GM12878 (cell line): ENCODE measurements around the gene FOXD2. TPM values are rescaled to one million over a fixed set of nuclear protein-coding genes. Genes with fewer than 3 reads are reported as not detected.

ENCODE experiments used
- ATAC-seq: fragments of 200-7000 bp; cut with Tn5 transposase; 3 replicates; pipeline ENCODE4 v1.9.1; 2020; ENCODE audit warnings: mild to moderate bottlenecking, moderate library complexity
- BruUV-seq: library from RNA; stranded (reverse); fragments of 400-500 nt; replicated peaks from 2 replicates; lab custom pipeline; 2021; lab: Mats Ljungman, UMichigan
- CTCF ChIA-PET: fragments of 300-600 bp; sonication (Branson Sonifier 250); formaldehyde crosslinking; extraction: SDS; loops from one replicate; lab custom pipeline; 2021; ENCODE audit warnings: inconsistent platforms; lab: Yijun Ruan, JAX
- POLR2A ChIA-PET: fragments of 350-600 bp; formaldehyde crosslinking; extraction: SDS; loops from one replicate; lab custom pipeline; 2021; ENCODE audit warnings: inconsistent platforms; lab: Charles Lee
- RAD21 ChIA-PET: fragments of 300-600 bp; sonication (Branson Sonifier 250); formaldehyde crosslinking; loops from one replicate; lab custom pipeline; 2023; ENCODE audit warnings: antibody characterized with exemption; ENCODE audit not compliant: unreplicated experiment; lab: Charles Lee
- SMC1A ChIA-PET: fragments of 300-600 bp; sonication (Branson Sonifier 250); formaldehyde crosslinking; loops from one replicate; lab custom pipeline; 2023; ENCODE audit not compliant: unreplicated experiment, uncharacterized antibody; lab: Charles Lee
- DNase-seq: peaks from one replicate; pipeline ENCODE4 v3.0.0-alpha.2; 2011; ENCODE audit warnings: low read depth, low spot score
- FAIRE-seq: peaks from 3 replicates; lab custom pipeline; 2011; peaks lifted over from hg19 to GRCh38; lab: Jason Lieb, UNC
- H2AFZ ChIP-seq: 2 replicates; pipeline ENCODE4 v1.6.0; 2011; ENCODE audit warnings: low read depth, low read length, control low read depth; ENCODE audit not compliant: control insufficient read depth
- H3K27ac ChIP-seq: 2 replicates; pipeline ENCODE4 v1.5.1; 2011; ENCODE audit warnings: control low read depth; ENCODE audit not compliant: control insufficient read depth, insufficient read depth
- H3K27me3 ChIP-seq, 2 experiments: replicated peaks in 1 of 2; 2 replicates each; pipeline versions ENCODE4 v1.6.0 to v1.6.1; 2011; ENCODE audit warnings: low read length in 1 of 2; ENCODE audit not compliant: control insufficient read depth in 2 of 2, insufficient read depth in 2 of 2
- H3K36me3 ChIP-seq, 2 experiments: 2 replicates each; pipeline ENCODE4 v1.5.1; 2011; ENCODE audit warnings: low read length in 1 of 2; ENCODE audit not compliant: control insufficient read depth in 2 of 2, insufficient read depth in 2 of 2
- H3K4me1 ChIP-seq: 2 replicates; pipeline ENCODE4 v1.6.1; 2011; ENCODE audit warnings: mild to moderate bottlenecking, low read length, moderate library complexity, mixed read lengths; ENCODE audit not compliant: control insufficient read depth, insufficient read depth
- H3K4me2 ChIP-seq: 2 replicates; pipeline ENCODE4 v1.6.0; 2011; ENCODE audit warnings: control low read depth; ENCODE audit not compliant: control insufficient read depth, insufficient read depth
- H3K4me3 ChIP-seq: fragments of 200-600 bp; sonication (generic); 2 replicates; pipeline ENCODE4 v1.5.1; 2016
- H3K79me2 ChIP-seq: 2 replicates; pipeline ENCODE4 v1.6.0; 2011; ENCODE audit warnings: low read length; ENCODE audit not compliant: control insufficient read depth, insufficient read depth
- H3K9ac ChIP-seq: 2 replicates; pipeline ENCODE4 v1.8.0; 2011; ENCODE audit warnings: low read length, control low read depth, mixed read lengths; ENCODE audit not compliant: control insufficient read depth, insufficient read depth
- H3K9me3 ChIP-seq: replicated peaks from 3 replicates; pipeline ENCODE4 v1.5.1; 2011; ENCODE audit warnings: mild to moderate bottlenecking, low read length; ENCODE audit not compliant: control insufficient read depth, insufficient read depth
- H4K20me1 ChIP-seq: 2 replicates; pipeline ENCODE4 v1.6.0; 2011; ENCODE audit not compliant: control insufficient read depth, insufficient read depth
- E2F8 ChIP-seq: fragments of 450-650 bp; IDR thresholded peaks from 2 replicates; pipeline ENCODE4 v1.6.1; 2018; ENCODE audit warnings: mild to moderate bottlenecking, low read depth, moderate library complexity; ENCODE audit not compliant: partially characterized antibody
- NRF1 ChIP-seq: conservative IDR thresholded peaks from 2 replicates; pipeline ENCODE4 v1.6.1; 2011; ENCODE audit warnings: mild to moderate bottlenecking, low read depth, low read length, improper control_type of control experiment
- PBX3 ChIP-seq: IDR thresholded peaks from 2 replicates; pipeline ENCODE4 v1.6.1; 2011; ENCODE audit warnings: mild to moderate bottlenecking, low read depth, low read length, moderate library complexity; ENCODE audit not compliant: insufficient replicate concordance
- WGBS: methylation state at CpG from one replicate; pipeline ENCODE4 v1.1.6; 2016; ENCODE audit warnings: low lambda C conversion rate; ENCODE audit not compliant: insufficient replicate concordance, insufficient coverage; ENCODE audit errors: missing lambda C conversion rate; 5-methylcytosine and 5-hydroxymethylcytosine counted together
- in situ Hi-C: fragments of 300-500 bp; cut with MboI; formaldehyde crosslinking; loops from 9 replicates; pipeline ENCODE4 v1.14.3; 2018; ENCODE audit warnings: mixed read lengths
- intact Hi-C: fragments of 100-400 bp; cut with micrococcal nuclease; formaldehyde crosslinking; loops from one replicate; pipeline ENCODE4 v1.14.2; 2022; ENCODE audit not compliant: unreplicated experiment
- polyA plus RNA-seq, 11 experiments: library from polyadenylated mRNA; depleted of rRNA in 4 of 11; unstranded in 6 of 11; stranded (reverse) in 5 of 11; fragments of >200 nt; fragmentation: Nextera tagmentation in 4 of 11; fragmentation: Illumina TruSeq in 1 of 11; extraction: Ambion mirVana in 4 of 11; extraction: Trizol in 1 of 11; gene quantifications; 1 replicate in 1 of 11; 2 replicates in 10 of 11; pipeline versions ENCODE4 v1.2.1 to v1.2.3, GENCODE V29; 2011 to 2016; ENCODE audit warnings: inconsistent platforms in 2 of 11, missing spikeins in 2 of 11, low read depth in 1 of 11
- total RNA-seq, 4 experiments: library from RNA; depleted of rRNA in 3 of 4; stranded (reverse); fragments of >200 nt in 3 of 4; fragmentation: Illumina TruSeq in 1 of 4; extraction: Trizol in 1 of 4; gene quantifications; 2 replicates each; pipeline versions ENCODE4 v1.2.1 to v1.2.3, GENCODE V29; 2013 to 2021

The FOXD2 gene
- total and polyA plus RNA-seq, 10 of the 15 experiments (the other 5 are each of a cell fraction or from before 2014, with no cell fraction given) = under 0.01 to 0.27 (median 0.04) TPM; not detected in 1

- TF ChIP-seq E2F8 = no peak
These were observed 21.3 kb upstream of the FOXD2 start (continued) for GRCh38 chr1:47416319-47417169.

GRCh38 chr1:47417170-47418044 lies 20.4 kb upstream of the FOXD2 start:
- ChIA-PET SMC1A (interaction anchor here (0.8 kb wide), 1 partner anchor 15 kb away, joined by 3 read pairs; no protein-coding TSS in a partner anchor), CTCF (interaction anchor here (0.7 to 1.2 kb wide), 3 partner anchors 14 to 28 kb away, joined by 3 to 5 read pairs (median 3); no protein-coding TSS in a partner anchor), RAD21 (no interaction called here), POLR2A (no interaction called here)
- no peak overlapping the region for H3K4me3 ChIP-seq
- in situ Hi-C loops = no loop called here
- H3K27ac ChIP-seq = no peak overlapping the region
- no peak overlapping the region for H3K4me2 ChIP-seq
- FAIRE-seq = no peak
- peaks cover 5% of the 10 kb centered on the region; the same call in 1 of the 2 replicates for H3K4me1 ChIP-seq
- no peaks in the 10 kb centered on the region for H3K9me3 ChIP-seq
- H4K20me1 ChIP-seq = no peaks in the 10 kb centered on the region
- intact Hi-C loops = no loop called here
- TF ChIP-seq PBX3 (no peak), NRF1 (no peak)
- no peak overlapping the region for H3K9ac ChIP-seq
- peaks cover 5 to 8% of the 10 kb centered on the region in 2 experiments; a peak in 3 of 4 replicates for H3K27me3 ChIP-seq
- no peaks in the 10 kb centered on the region for H3K36me3 ChIP-seq
- WGBS = 73% methylated on average over 28 of the region's 39 CpGs
- DNase-seq = no peak
- no peak overlapping the region for H2AFZ ChIP-seq
- no peaks in the 10 kb centered on the region for H3K79me2 ChIP-seq
- no TSS peak for BruUV-seq
- no peak for ATAC-seq
